OCI-M1 (cell line): ENCODE measurements around the gene SLC6A1.

Source experiments
- DNase-seq: peaks from one replicate; lab custom pipeline; 2025; lab: John Stamatoyannopoulos, UW

The SLC6A1 gene

GRCh38 chr3:10992017-10992942 lies at the start of gene SLC6A1:
Gene SLC6A1 (plus strand): TSS chr3:10992748. CDS start chr3:11017212, 24,464 bp downstream.
- DNase-seq: no peak

GRCh38 chr3:10944866-10945265 lies 47.7 kb upstream of the SLC6A1 start:
- DNase-seq: no peak

GRCh38 chr3:10945683-10946287 lies 46.8 kb upstream of the SLC6A1 start:
- DNase-seq: peak; percentile 87

- DNase-seq: no peak
Measured at GRCh38 chr3:10946526-10946925, 46.0 kb upstream of the SLC6A1 start.

GRCh38 chr3:10948326-10948725 lies 44.2 kb upstream of the SLC6A1 start:
- DNase-seq: no peak

- no peak for DNase-seq
Measured at GRCh38 chr3:10949197-10949596, 43.4 kb upstream of the SLC6A1 start.

GRCh38 chr3:10950476-10951294 lies 41.9 kb upstream of the SLC6A1 start:
- DNase-seq: peak; percentile 82

- no peak for DNase-seq
Measured at GRCh38 chr3:10951295-10951926, 41.1 kb upstream of the SLC6A1 start.

- no peak for DNase-seq
Measured at GRCh38 chr3:10952525-10952924, 40.0 kb upstream of the SLC6A1 start.

GRCh38 chr3:10954740-10955139 lies 37.8 kb upstream of the SLC6A1 start:
- DNase-seq: no peak

GRCh38 chr3:10955711-10956453 lies 36.7 kb upstream of the SLC6A1 start:
- no peak for DNase-seq

- no peak for DNase-seq
Measured at GRCh38 chr3:10956531-10956930, 36.0 kb upstream of the SLC6A1 start.

- DNase-seq: no peak
Measured at GRCh38 chr3:10956986-10957385, 35.6 kb upstream of the SLC6A1 start.

- DNase-seq: peak; percentile 85
Measured at GRCh38 chr3:10957976-10958749, 34.4 kb upstream of the SLC6A1 start.

GRCh38 chr3:10960255-10960654 lies 32.3 kb upstream of the SLC6A1 start:
- no peak for DNase-seq

- no peak for DNase-seq
Measured at GRCh38 chr3:10961921-10962320, 30.6 kb upstream of the SLC6A1 start.

- DNase-seq: no peak
Measured at GRCh38 chr3:10962481-10963036, 30.0 kb upstream of the SLC6A1 start.

- DNase-seq: peak; percentile 70
Measured at GRCh38 chr3:10964537-10965167, 27.9 kb upstream of the SLC6A1 start.

- DNase-seq: no peak
Measured at GRCh38 chr3:10968401-10968800, 24.1 kb upstream of the SLC6A1 start.
